ENCODE measurements around the gene IL21R. TPM values are rescaled to one million over a fixed set of nuclear protein-coding genes. Genes with fewer than 3 reads are reported as not detected.

The IL21R gene
- total and polyA plus RNA-seq, 9 of the 15 experiments (the other 6 are each of a cell fraction or from before 2014, with no cell fraction given), result 0.04 to 0.34 (median 0.18) TPM; not detected in 1

DNA sequence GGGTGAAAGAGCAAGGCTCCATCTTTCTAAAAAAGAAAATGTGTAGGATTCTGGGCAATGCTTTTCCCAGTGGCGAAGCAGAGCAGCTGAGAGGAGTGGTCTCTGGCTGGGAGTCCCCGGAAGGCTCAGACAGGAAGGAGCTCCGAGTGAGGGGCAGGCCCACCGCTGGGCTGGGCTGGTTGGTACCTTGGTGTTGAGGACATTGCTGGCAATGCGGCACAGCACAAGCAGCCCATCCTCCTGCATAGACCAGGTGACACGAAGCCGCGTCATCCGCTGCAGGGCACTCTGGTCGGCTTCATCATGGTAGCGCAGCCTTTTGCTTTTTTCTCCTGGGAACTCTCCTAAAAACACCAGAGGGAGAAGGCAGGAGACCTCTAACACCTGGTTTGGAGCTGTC is 83.8 kb downstream of the IL21R start:
- intact Hi-C loops (cut with micrococcal nuclease) (no loop called here), in situ Hi-C loops (cut with MboI) (no loop called here)
- H2AFZ ChIP-seq (ENCODE audit: low read depth, low read length), result no peak overlapping the region
- H3K4me2 ChIP-seq (ENCODE audit: insufficient read depth, low read length), result no peak overlapping the region
- no TSS peak for BruUV-seq (replicated peaks)
- H3K4me3 ChIP-seq, result no peak overlapping the region
- no peaks in the 10 kb centered on the region for H3K27me3 ChIP-seq (ENCODE audit: control insufficient read depth in 2 of 2, insufficient read depth in 2 of 2, low read length in 2 of 2)
- no peaks in the 10 kb centered on the region for H3K79me2 ChIP-seq (ENCODE audit: control insufficient read depth, insufficient read depth, low read length)
- DNase-seq (ENCODE audit: extremely low read depth in 1 of 4, low spot score in 3 of 4), result no peak
- H4K20me1 ChIP-seq (replicated peaks; ENCODE audit: control insufficient read depth, insufficient read depth, low read length), result no peaks in the 10 kb centered on the region
- H3K9me3 ChIP-seq (replicated peaks; ENCODE audit: control insufficient read depth, insufficient read depth, low read depth, low read length), result no peaks in the 10 kb centered on the region
- ChIA-PET POLR2A (interaction anchor here (0.8 to 1.1 kb wide), 2 partner anchors 10 to 13 kb away, joined by 3 read pairs; no protein-coding TSS in a partner anchor), CTCF (ENCODE audit: low intra/inter-chr PET ratio) (no interaction called here)
- H3K9me1 ChIP-seq (ENCODE audit: control insufficient read depth, insufficient read depth, low read length), result no peaks in the 10 kb centered on the region
- no peak for ATAC-seq
- no peak overlapping the region for H3K27ac ChIP-seq (ENCODE audit: extremely low read depth, low read depth, low read length)
- WGBS (ENCODE audit: insufficient coverage, low coverage, missing lambda C conversion rate), result 91% methylated on average over 10 of the region's 11 CpGs
- H3K9ac ChIP-seq (ENCODE audit: insufficient read depth in 1 of 2, low read depth in 2 of 2, low read length in 2 of 2), result 0 out of 4 replicates have a peak overlapping the region, but pooled peaks of 1 of the 2 experiments have one; percentile 13
- peaks cover 95% of the 10 kb centered on the region for H3K36me3 ChIP-seq (ENCODE audit: control insufficient read depth, insufficient read depth, low read length)
- no peak for FAIRE-seq
- H3K4me1 ChIP-seq (replicated peaks in 1 of 2; ENCODE audit: control insufficient read depth in 2 of 2, insufficient read depth in 2 of 2, low read length in 2 of 2), result no peaks in the 10 kb centered on the region
- TF ChIP-seq NEUROD1 (IDR thresholded peaks at IDR 0.05; ENCODE audit: borderline replicate concordance, low read depth, low read length, partially characterized antibody) (no peak), NFYB (IDR thresholded peaks at IDR 0.05; ENCODE audit: extremely low read depth, insufficient read length) (no peak), CBFA2T2 (conservative IDR thresholded peaks at IDR 0.05) (no peak), CREB3 (tag; conservative IDR thresholded peaks at IDR 0.05; ENCODE audit: low read depth) (no peak), ZNF263 (CRISPR knock-in tag; IDR thresholded peaks at IDR 0.05; ENCODE audit: borderline replicate concordance) (no peak), POLR2AphosphoS2 (IDR thresholded peaks at IDR 0.05; ENCODE audit: low read length) (no peak), HNRNPLL (IDR thresholded peaks at IDR 0.05; ENCODE audit: low read depth, low read length, poor library complexity, severe bottlenecking) (no peak), ETV5 (CRISPR knock-in tag; IDR thresholded peaks at IDR 0.05; ENCODE audit: low read depth) (no peak), IFI16 (CRISPR knock-in tag; IDR thresholded peaks at IDR 0.05) (no peak), THRAP3 (IDR thresholded peaks at IDR 0.05; ENCODE audit: borderline replicate concordance) (no peak), GABPA (tag; conservative IDR thresholded peaks at IDR 0.05; ENCODE audit: low read depth) (no peak), PHF21A (IDR thresholded peaks at IDR 0.05; ENCODE audit: borderline replicate concordance, low read depth) (no peak), XRCC5 (IDR thresholded peaks at IDR 0.05; ENCODE audit: low read depth, low read length) (no peak), ZNF165 (CRISPR knock-in tag; IDR thresholded peaks at IDR 0.05; ENCODE audit: borderline replicate concordance) (no peak)
- TF ChIP-seq, protein P1, sequence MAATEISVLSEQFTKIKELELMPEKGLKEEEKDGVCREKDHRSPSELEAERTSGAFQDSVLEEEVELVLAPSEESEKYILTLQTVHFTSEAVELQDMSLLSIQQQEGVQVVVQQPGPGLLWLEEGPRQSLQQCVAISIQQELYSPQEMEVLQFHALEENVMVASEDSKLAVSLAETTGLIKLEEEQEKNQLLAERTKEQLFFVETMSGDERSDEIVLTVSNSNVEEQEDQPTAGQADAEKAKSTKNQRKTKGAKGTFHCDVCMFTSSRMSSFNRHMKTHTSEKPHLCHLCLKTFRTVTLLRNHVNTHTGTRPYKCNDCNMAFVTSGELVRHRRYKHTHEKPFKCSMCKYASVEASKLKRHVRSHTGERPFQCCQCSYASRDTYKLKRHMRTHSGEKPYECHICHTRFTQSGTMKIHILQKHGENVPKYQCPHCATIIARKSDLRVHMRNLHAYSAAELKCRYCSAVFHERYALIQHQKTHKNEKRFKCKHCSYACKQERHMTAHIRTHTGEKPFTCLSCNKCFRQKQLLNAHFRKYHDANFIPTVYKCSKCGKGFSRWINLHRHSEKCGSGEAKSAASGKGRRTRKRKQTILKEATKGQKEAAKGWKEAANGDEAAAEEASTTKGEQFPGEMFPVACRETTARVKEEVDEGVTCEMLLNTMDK (IDR thresholded peaks at IDR 0.05; ENCODE audit: borderline replicate concordance, insufficient read depth, low read depth, low read length, poor library complexity, severe bottlenecking), result no peak
- TF ChIP-seq, protein P2, sequence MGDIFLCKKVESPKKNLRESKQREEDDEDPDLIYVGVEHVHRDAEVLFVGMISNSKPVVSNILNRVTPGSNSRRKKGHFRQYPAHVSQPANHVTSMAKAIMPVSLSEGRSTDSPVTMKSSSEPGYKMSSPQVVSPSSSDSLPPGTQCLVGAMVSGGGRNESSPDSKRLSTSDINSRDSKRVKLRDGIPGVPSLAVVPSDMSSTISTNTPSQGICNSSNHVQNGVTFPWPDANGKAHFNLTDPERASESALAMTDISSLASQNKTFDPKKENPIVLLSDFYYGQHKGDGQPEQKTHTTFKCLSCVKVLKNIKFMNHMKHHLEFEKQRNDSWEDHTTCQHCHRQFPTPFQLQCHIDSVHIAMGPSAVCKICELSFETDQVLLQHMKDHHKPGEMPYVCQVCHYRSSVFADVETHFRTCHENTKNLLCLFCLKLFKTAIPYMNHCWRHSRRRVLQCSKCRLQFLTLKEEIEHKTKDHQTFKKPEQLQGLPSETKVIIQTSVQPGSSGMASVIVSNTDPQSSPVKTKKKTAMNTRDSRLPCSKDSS (IDR thresholded peaks at IDR 0.05; ENCODE audit: low read depth, partially characterized antibody), result no peak
- TF ChIP-seq, protein P3, sequence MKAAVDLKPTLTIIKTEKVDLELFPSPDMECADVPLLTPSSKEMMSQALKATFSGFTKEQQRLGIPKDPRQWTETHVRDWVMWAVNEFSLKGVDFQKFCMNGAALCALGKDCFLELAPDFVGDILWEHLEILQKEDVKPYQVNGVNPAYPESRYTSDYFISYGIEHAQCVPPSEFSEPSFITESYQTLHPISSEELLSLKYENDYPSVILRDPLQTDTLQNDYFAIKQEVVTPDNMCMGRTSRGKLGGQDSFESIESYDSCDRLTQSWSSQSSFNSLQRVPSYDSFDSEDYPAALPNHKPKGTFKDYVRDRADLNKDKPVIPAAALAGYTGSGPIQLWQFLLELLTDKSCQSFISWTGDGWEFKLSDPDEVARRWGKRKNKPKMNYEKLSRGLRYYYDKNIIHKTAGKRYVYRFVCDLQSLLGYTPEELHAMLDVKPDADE (conservative IDR thresholded peaks at IDR 0.05; ENCODE audit: control insufficient read depth, low read depth, low read length), result no peak
